Islet precursor cell (in vitro differentiated cells): Measurements from ENCODE around the gene CLTB.
"Not testable (repeated sequence)": the region's sequence is repeated elsewhere in the genome, so short reads cannot be mapped to it uniquely, and the experiment has no call there.

Experiments
- DNase-seq: peaks from one replicate; pipeline ENCODE4 v3.0.0-alpha.2; 2018

Gene CLTB

DNA sequence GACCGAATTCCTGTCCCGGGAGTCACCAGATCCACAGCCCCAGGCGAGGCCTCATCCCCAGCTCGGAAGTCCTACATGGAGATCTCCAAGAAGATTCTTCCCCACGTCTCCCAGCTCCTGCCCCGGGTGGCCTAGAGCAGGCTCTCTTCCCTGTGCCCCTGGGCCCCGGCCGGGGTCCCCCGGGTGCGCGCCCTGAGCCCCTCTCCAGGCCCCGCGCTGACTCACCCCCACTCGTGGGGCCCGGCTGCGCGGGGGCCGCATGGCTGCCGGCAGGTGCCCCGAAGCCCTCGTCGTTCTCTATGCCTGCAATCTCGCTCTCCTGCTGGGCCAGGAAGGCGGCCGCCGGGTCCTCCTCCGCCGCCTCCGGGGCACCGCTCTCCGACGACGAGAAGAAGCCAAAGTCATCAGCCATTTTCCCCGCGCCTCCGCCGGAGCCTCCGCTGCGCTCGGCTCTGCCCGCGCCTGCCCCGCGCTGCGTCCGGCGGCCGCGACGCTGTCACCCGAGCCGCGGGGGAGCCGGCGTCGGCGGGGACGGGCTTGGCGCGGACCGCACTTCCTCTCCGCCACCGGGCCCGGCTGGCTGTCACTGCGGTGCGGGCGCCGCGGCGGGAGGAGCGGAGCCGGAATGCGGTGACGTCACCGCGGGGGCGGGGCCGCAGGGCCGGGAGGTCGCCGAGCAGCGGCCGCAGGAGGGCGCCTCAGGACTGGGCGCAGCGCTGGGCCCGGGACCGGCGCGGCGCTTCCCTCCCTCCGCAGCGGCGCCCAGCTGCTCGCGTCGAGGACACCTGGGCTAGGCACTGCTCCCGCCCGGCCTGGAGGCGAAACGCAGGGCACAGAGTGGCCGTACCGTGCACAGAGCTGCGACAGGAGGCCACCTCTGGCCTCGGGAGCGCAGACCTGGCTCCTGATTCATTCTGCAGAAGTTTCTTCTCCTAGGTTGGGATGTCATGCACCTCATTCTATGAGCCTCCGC is at the start of gene CLTB:
TSS of gene CLTB (minus strand) at position 588 of the 973 bp plus-strand sequence. CDS start at position 412, 176 bp downstream.
- DNase-seq: peak; percentile 94

DNA sequence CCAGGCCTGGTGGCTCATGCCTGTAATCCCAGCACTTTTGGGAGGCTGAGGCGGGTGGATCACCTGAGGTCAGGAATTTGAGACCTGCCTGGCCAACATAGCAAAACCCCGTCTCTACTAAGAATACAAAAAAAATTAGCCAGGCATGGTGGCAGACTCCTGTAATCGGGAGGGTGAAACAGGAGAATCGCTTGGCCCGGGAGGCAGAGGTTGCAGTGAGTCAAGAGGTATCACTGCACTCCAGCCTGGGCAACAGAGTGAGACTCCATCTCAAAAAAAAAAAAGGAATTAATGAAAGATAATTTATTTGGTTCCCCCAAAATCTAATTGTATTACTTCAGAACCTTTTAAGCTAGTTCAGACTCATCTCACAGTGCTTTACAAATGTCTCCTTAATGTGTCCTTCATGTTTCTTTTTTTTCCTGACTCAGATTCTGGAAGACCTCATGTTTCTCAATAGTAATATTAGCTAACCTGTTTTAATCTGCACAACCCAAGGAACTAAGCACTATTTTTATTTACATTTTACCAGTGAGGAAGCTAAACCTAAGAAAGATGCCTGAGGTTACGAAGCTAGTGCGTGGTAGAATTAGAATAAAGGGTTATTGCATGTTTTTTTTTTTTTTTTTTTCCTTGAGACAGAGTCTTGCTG is 46.9 kb upstream of the CLTB start:
- no peak for DNase-seq

- no peak for DNase-seq
These were observed 45.0 kb upstream of the CLTB start for GRCh38 chr5:176461349-176461748.

DNA sequence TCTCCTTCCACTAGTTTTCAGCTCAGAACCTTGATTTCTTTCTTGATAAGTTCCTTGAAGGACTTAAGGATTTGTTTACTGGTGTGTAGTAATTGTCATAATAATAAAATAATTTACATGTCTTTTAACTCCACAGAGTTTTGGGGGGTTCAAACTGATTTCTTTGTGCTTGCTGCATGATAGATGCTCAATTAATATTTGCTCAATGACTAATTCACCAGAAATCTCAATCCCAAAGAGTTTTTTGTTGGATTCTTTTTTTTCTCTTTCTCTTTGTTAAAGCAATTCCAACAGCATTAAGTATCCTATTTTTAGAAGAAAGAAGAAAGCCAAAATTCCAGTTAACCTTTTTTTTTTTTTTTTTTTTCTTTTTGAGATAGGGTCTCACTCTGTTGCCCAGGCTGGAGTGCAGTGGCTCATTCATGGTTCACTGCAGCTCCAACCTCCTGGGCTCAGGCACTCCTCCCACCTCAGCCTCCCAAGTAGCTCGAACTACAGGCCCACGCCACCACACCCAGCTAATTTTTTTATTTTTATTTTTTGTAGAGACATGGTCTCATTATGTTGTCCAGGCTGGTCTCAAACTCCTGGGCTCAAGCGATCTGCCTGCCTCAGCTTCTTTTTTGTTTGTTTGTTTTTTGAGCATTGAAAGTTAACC is 42.7 kb upstream of the CLTB start:
- no peak for DNase-seq

DNA sequence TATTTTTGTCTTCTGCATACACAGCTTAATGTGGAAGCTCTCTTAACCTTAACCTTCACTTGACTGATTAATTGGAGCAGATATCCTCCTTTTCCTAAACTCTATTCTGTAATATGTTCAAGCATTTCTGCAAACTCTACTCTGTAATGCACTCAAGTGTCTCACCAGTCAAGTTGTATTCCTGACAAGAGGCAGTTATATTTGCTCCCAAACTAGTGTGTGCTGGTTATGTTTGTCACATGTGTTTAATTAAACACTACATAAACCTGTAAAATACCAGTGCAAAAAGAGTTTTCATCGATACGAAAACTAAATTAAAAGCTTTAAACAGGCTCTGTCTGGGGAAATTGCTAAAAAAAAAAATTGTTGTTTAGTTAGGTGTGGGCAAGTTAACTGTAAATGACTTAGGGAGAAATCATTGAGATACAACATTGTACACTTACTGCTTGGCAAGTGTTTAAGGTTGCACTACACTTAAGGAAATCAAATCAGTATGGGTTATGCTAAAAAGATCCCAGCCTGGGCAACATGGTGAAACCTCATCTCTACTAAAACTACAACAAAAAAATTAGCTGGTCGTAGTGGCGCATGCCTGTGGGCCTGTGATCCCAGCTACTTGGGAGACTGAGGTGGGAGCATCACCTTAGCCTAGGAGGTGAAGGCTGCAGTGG is 38.5 kb upstream of the CLTB start:
- no peak for DNase-seq

DNA sequence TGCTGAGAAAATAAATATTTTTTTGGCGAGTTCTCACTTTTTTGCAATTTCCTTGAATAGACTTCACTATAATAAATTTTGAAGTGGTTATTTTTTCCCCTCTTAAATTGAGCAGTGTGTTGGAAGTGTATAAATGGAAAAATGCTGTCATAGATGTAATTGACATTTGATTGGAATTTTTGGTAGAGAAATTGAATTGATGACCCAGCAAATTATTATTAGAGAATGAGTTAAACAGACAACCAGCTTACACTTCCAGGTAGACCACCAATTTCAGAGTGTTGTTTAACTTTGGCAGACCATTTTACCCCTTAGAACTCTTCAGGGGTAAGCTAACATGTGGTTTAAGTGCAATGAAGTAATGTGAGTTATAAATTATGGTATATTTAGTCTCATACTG is 33.7 kb upstream of the CLTB start:
- DNase-seq: no peak

DNA sequence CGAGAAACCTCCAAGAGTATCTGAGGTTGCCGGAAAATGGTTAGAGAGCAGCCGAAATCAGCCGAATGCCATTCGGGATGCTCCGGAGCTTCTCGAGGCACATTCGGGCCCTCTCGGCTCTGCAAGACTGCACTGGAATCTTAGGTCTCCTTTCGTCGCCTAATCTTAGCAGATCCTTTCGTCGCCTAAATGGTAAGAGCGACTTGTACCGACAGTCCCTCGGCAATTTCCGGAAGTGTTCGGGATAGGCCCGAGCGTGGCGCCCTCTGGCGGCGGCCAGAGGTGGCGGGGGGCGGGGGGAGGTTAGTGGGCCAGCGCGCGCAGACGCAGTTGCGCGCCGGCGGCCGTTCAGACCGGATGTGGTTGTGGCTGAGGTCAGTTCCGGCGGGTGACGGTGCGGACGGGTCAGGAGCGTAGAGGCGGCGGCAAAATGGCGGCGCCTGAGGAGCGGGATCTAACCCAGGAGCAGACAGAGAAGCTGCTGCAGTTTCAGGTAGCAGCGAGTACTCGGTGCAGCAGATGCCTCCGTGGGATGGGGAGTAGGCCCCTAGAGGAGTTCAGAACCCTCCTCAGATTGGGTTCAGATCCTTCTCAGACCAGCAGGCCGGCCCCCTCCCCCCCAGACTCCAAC is 31.8 kb upstream of the CLTB start, which contains the start of gene FAF2:
TSS of gene FAF2 (plus strand) at position 408 of the 631 bp plus-strand sequence. CDS start at position 431, 23 bp downstream.
- DNase-seq: peak; percentile 99

DNA sequence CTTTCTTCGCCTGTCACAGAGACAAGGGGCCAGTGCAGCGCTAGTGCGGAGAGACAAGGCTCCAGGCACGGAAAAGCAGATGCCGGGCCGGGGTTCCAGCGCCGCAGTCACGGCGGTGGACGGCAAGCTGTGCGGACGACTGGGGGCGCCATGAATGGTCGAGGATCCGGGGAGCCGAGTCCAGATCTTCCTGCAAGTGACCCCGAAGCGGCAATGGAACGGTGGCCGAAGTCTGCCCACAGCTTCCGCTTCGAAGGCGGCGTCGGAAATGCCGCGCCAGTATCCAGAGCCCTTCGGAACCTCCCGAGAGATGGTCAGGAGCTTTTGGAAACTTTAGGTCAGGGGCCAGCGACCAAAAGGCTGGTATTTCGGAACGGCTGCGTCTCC is 31.2 kb upstream of the CLTB start:
- DNase-seq: no peak

DNA sequence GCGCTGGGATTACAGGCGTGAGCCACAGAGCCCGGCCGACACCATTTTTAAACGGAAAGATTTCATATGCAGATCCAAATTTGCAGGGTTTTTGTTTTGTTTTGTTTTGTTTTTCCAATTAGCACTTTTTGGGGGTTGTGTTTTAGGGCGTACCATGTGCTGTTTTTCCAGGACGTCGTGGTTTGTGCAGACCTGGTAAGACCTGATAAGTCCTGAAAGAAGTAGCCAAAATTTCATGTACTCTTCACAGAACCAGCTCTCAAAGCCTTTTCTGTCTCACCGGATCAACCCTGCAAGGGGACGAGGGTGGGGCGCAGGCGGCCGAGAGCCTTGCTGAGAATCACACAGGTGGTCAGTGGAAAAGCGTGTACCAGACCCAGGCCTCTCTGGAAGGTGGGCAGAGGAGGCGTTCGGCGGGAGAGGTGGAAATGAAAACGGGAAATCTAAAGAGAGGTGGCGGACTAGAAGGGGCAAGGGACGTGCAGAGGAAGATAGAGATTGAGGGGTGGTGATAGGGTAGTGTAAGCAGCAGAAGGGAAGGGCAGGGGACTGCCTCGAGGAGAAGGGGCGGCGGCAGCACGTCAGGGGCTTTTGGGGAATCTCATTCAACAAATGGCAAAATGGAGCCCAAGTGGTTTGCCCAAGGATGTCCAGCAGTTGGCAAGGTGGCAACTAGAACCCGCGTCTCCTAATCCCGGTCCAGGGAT is 30.7 kb upstream of the CLTB start:
- peak; percentile 60 for DNase-seq

GRCh38 chr5:176446028-176446665 is 29.8 kb upstream of the CLTB start:
- no peak for DNase-seq

DNA sequence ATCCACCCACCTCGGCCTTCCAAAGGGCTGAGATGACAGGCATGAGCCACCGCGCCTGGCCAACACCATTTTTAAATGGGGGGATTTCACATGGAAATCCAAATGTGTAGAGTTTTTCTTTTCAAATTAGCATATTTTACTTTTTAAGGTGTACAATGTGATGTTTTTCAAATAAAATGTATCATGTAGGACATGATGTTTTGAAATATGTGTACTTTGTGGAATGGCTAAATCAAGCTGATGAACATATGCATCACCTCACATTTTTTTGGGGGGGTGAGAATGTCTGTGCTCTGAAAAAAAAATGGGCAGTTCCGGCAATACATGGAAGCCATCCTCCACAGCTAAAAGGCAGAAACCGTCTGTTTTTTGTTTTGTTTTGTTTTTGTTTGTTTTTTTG is 28.4 kb upstream of the CLTB start:
- no peak for DNase-seq

- DNase-seq: not testable (repeated sequence)
These were observed 26.6 kb upstream of the CLTB start for GRCh38 chr5:176442911-176443310.

DNA sequence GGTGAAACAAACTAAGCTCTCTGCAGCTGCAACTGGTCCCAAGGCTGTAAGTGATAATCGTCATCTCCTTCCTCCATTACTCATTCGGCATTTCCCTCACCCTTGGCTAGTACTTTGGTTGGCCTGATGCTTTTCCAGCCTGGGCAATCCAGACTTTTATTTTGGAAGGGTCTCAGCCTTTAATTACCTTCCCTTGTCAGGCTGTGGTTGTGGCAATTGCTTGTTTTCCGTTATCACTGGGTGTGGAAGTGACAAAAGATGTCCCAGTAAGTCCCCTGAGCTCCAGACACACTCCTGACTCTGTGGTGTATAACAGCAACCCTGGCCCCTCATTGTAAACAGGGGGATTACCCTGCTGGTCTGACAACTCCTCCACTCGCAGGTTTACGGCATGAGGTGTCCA is 25.6 kb upstream of the CLTB start:
- DNase-seq: peak; percentile 60

DNA sequence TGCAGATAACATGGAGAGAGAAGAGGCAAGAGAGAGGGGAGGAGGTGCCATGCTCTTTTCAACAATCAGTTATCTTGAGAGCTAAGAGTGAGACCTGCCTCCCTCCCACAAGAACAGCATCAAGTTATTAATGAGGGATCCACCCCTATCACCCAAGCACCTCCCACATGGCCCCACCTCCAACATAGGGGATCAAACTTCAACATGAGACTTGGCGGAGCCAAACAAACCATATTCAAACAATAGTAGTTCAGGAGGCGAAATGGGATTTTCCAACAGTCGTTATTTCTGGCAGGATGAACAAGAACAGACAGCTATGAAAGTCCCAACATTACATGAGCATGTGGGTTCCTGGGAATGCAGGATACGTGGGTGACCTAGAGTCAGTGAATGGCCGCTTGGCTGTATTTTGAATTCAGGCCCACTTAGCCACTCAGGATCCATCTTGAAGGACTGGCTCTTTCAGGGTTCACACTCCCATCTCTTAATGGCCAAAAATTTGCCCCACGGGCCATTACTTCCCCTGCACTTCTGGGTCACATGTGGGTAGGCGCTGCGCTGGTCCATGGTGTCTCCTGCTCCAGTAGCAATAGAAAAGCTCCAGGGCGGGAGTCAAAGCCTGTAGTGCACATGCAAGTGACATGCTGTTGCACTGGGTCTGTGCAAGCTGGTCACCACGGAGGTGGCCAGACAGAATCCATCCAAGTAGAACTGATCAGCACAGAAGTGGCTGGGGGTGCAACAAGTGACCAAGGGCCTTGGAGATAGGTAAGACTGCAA is 24.8 kb upstream of the CLTB start:
- no peak for DNase-seq

DNA sequence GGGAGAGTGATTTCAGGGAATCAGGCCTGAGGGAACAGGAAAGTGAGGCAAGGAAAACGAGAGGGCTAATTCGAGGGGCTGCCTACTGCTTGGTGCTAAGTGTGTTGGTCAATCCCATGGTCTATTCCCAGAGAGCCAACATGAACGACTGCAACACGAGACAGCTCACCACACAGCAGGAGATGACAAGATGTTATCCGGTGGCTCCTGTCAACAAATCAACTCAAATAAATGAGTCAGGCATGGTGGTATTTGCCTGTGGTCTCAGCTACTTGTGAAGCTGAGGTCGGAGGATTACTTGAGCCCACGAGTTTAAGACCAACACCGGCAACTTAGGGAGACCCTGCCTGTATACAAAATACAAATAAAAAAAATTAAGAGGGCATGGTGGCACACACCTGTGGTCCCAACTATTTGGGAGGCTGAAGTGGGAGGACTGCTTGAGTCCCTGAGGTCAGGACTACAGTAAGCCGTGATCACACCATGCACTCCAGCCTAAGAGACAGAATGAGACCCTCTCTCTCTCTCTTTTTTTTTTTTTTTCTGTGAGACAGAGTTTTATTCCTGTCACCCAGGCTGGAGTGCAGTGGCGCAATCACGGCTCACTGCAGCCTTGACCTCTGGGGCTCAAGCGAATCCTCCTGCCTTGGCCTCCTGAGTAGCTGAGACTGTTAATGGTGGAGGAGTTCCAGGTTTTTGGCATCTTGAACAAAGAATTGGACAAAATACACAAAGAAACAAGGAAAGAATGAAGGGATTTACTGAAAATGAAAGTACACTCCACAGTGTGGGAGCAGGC is 22.8 kb upstream of the CLTB start:
- DNase-seq: peak; percentile 63

- DNase-seq: no peak
These were observed 20.3 kb upstream of the CLTB start for GRCh38 chr5:176436656-176437055.

GRCh38 chr5:176432707-176433106 is 16.4 kb upstream of the CLTB start:
- no peak for DNase-seq

GRCh38 chr5:176429972-176430371 is 13.6 kb upstream of the CLTB start:
- DNase-seq: no peak

DNA sequence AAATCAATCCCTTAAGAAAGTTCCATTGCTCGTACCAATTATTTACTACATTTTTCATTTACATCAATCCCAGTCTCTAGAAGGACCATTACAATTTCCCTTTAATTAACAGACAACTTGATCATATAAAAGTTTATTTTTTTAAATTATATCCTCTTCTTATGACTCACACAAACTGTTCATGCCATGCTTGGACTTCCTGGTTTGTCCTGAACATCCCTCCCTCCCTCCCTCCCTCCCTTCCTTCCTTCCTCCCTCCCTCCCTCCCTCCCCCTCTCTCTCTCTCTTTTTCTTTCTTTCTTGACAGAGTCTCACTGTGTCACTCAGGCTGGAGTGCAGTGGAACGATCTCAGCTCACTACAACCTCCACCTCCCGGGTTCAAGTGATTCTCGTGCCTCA is 11.6 kb upstream of the CLTB start:
- no peak for DNase-seq

DNA sequence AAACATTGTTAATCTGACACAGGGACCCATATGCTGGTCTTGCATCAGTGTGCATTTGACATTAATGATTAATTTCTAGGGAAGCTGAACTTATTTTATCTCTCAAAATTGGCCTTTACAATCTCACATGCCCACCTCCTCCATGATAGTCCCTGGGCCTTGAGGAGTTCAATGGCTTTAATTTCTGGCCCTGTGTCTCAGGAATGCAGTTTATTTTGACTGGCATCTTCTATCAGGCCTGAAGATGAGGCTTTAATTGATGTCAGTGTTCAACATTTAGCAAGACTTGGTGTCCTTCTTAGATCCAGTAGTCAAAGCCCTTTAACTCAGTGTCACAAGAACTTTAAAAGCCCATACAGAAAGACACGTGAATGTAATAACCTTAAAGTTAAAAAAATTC is 10.5 kb upstream of the CLTB start:
- DNase-seq: no peak
